Activated naive CD4-positive, alpha-beta T cell treated with anti-CD3 and anti-CD28 coated beads for 36 hours (primary cell): ENCODE results near the gene TMCO2. TPM values are rescaled to one million over a fixed set of nuclear protein-coding genes. Genes with fewer than 3 reads are reported as not detected.

Experiments
- CTCF ChIA-PET: fragments of 350-600 bp; sonication (Branson Sonifier 250); formaldehyde crosslinking; loops from one replicate; lab custom pipeline; 2021; ENCODE audit warnings: antibody characterized with exemption; lab: Charles Lee
- DNase-seq: peaks from one replicate; pipeline ENCODE4 v3.0.0-alpha.2; 2020
- H3K27ac Mint-ChIP-seq: one replicate; pipeline ENCODE4 v1.8.0; 2021; ENCODE audit warnings: mild to moderate bottlenecking, mixed read lengths
- H3K27me3 Mint-ChIP-seq: one replicate; pipeline ENCODE4 v1.8.0; 2021; ENCODE audit warnings: low read depth, mixed read lengths
- H3K36me3 Mint-ChIP-seq: one replicate; pipeline ENCODE4 v1.8.0; 2021; ENCODE audit warnings: low read depth, mixed read lengths
- H3K4me1 Mint-ChIP-seq: one replicate; pipeline ENCODE4 v1.8.0; 2021; ENCODE audit warnings: low read depth, mixed read lengths
- H3K4me3 Mint-ChIP-seq: one replicate; pipeline ENCODE4 v1.8.0; 2021; ENCODE audit warnings: mild to moderate bottlenecking, moderate library complexity, mixed read lengths
- H3K9me3 Mint-ChIP-seq: one replicate; pipeline ENCODE4 v1.8.0; 2021; ENCODE audit warnings: mixed read lengths
- intact Hi-C: fragments of 100-400 bp; cut with micrococcal nuclease; formaldehyde crosslinking; loops from one replicate; pipeline ENCODE4 v1.15.1; 2023
- total RNA-seq, 2 experiments: library from RNA; stranded (reverse); gene quantifications; one replicate each; pipeline ENCODE4 v1.2.3, GENCODE V29; 2021

TMCO2 gene
- total RNA-seq, 2 experiments from 2014 or later: not detected

- DNase-seq: no peak
- H3K9me3 Mint-ChIP-seq: no peaks in the 10 kb centered on the region
- H3K4me3 Mint-ChIP-seq: peak overlapping the region; percentile 99
- peaks cover 41% of the 10 kb centered on the region for H3K4me1 Mint-ChIP-seq
- H3K36me3 Mint-ChIP-seq: peaks cover 29% of the 10 kb centered on the region
- intact Hi-C loops: loop anchor here (1.0 to 2.0 kb wide), 8 partner anchors 17 to 272 kb away; partner anchors contain the start of genes CAP1, RLF and ZNF684
- peak overlapping the region; percentile 100 for H3K27ac Mint-ChIP-seq
- CTCF ChIA-PET: interaction anchor here (0.9 to 3.7 kb wide), 3 partner anchors 47 to 105 kb away, joined by 3 to 15 read pairs (median 3); no protein-coding TSS in a partner anchor
- H3K27me3 Mint-ChIP-seq: no peaks in the 10 kb centered on the region
Measured at GRCh38 chr1:40258445-40258769, 10.7 kb downstream of the TMCO2 start.

- DNase-seq: peak; percentile 46
- H3K27me3 Mint-ChIP-seq: no peaks in the 10 kb centered on the region
Measured at GRCh38 chr1:40264354-40264781, 16.6 kb downstream of the TMCO2 start.

GRCh38 chr1:40265298-40265697 lies 17.6 kb downstream of the TMCO2 start:
- Mint-ChIP-seq H3K36me3 (peaks cover 39% of the 10 kb centered on the region), H3K27me3 (no peaks in the 10 kb centered on the region), H3K27ac (no peak overlapping the region), H3K4me1 (peaks cover 54% of the 10 kb centered on the region), H3K9me3 (no peaks in the 10 kb centered on the region), H3K4me3 (no peak overlapping the region)
- intact Hi-C loops: loop anchor here (2.0 kb wide), 2 partner anchors 50 to 102 kb away; no protein-coding TSS in a partner anchor
- CTCF ChIA-PET: interaction anchor here (1.0 to 1.9 kb wide), 3 partner anchors 73 to 404 kb away, joined by 3 to 8 read pairs (median 7); no protein-coding TSS in a partner anchor
- no peak for DNase-seq

More at GRCh38 chr1:40264354-40264781, 16.6 kb downstream of the TMCO2 start:
- Mint-ChIP-seq H3K27ac (peak overlapping the region; percentile 93), H3K4me3 (no peak overlapping the region), H3K36me3 (peaks cover 36% of the 10 kb centered on the region), H3K4me1 (peaks cover 56% of the 10 kb centered on the region), H3K9me3 (no peaks in the 10 kb centered on the region)
- CTCF ChIA-PET: interaction anchor here (0.8 to 1.7 kb wide), 2 partner anchors 74 to 111 kb away, joined by 3 to 7 read pairs; no protein-coding TSS in a partner anchor
- intact Hi-C loops: loop anchor here (1.0 to 2.0 kb wide), 5 partner anchors 23 to 121 kb away; no protein-coding TSS in a partner anchor

- Mint-ChIP-seq H3K9me3 (no peaks in the 10 kb centered on the region), H3K4me3 (no peak overlapping the region), H3K27ac (no peak overlapping the region), H3K27me3 (no peaks in the 10 kb centered on the region), H3K4me1 (peaks cover 56% of the 10 kb centered on the region), H3K36me3 (peaks cover 41% of the 10 kb centered on the region)
- CTCF ChIA-PET: interaction anchor here (1.0 to 2.7 kb wide), 3 partner anchors 73 to 403 kb away, joined by 3 to 13 read pairs (median 8); no protein-coding TSS in a partner anchor
- intact Hi-C loops: loop anchor here (2.0 kb wide), 2 partner anchors 49 to 103 kb away; no protein-coding TSS in a partner anchor
- DNase-seq: no peak
Measured at GRCh38 chr1:40265919-40266318, 18.2 kb downstream of the TMCO2 start.

- H3K27ac Mint-ChIP-seq: no peak overlapping the region
- intact Hi-C loops: no loop called here
- no peaks in the 10 kb centered on the region for H3K9me3 Mint-ChIP-seq
- no peak for DNase-seq
- H3K27me3 Mint-ChIP-seq: no peaks in the 10 kb centered on the region
- H3K4me1 Mint-ChIP-seq: peaks cover 52% of the 10 kb centered on the region
- CTCF ChIA-PET: interaction anchor here (1.0 to 2.7 kb wide), 3 partner anchors 72 to 123 kb away, joined by 3 to 13 read pairs (median 8); no protein-coding TSS in a partner anchor
- H3K4me3 Mint-ChIP-seq: no peak overlapping the region
- peaks cover 34% of the 10 kb centered on the region for H3K36me3 Mint-ChIP-seq
Measured at GRCh38 chr1:40266786-40267535, 19.2 kb downstream of the TMCO2 start.

GRCh38 chr1:40267767-40268187 lies 20.0 kb downstream of the TMCO2 start:
- Mint-ChIP-seq H3K9me3 (no peaks in the 10 kb centered on the region), H3K4me3 (no peak overlapping the region), H3K4me1 (peaks cover 53% of the 10 kb centered on the region), H3K36me3 (peaks cover 37% of the 10 kb centered on the region), H3K27me3 (no peaks in the 10 kb centered on the region), H3K27ac (no peak overlapping the region)
- intact Hi-C loops: no loop called here
- CTCF ChIA-PET: interaction anchor here (1.0 to 2.7 kb wide), 2 partner anchors 115 to 123 kb away, joined by 3 to 13 read pairs; no protein-coding TSS in a partner anchor
- no peak for DNase-seq

GRCh38 chr1:40268211-40268610 lies 20.5 kb downstream of the TMCO2 start:
- CTCF ChIA-PET: interaction anchor here (0.6 to 2.7 kb wide), 2 partner anchors 37 to 115 kb away, joined by 5 to 13 read pairs; no protein-coding TSS in a partner anchor
- peaks cover 48% of the 10 kb centered on the region for H3K4me1 Mint-ChIP-seq
- H3K36me3 Mint-ChIP-seq: peaks cover 38% of the 10 kb centered on the region
- no peaks in the 10 kb centered on the region for H3K9me3 Mint-ChIP-seq
- H3K27me3 Mint-ChIP-seq: no peaks in the 10 kb centered on the region
- no peak overlapping the region for H3K27ac Mint-ChIP-seq
- H3K4me3 Mint-ChIP-seq: no peak overlapping the region
- intact Hi-C loops: no loop called here
- DNase-seq: no peak

GRCh38 chr1:40270152-40270834 lies 22.6 kb downstream of the TMCO2 start:
- intact Hi-C loops: loop anchor here (1.0 kb wide), 1 partner anchor 29 kb away; no protein-coding TSS in a partner anchor
- peaks cover 38% of the 10 kb centered on the region for H3K36me3 Mint-ChIP-seq
- H3K27ac Mint-ChIP-seq: peak overlapping the region; percentile 86
- peaks cover 31% of the 10 kb centered on the region for H3K4me1 Mint-ChIP-seq
- H3K9me3 Mint-ChIP-seq: no peaks in the 10 kb centered on the region
- H3K4me3 Mint-ChIP-seq: no peak overlapping the region
- DNase-seq: peak; percentile 30
- CTCF ChIA-PET: interaction anchor here (1.5 kb wide), 1 partner anchor 117 kb away, joined by 4 read pairs; no protein-coding TSS in a partner anchor
- H3K27me3 Mint-ChIP-seq: no peaks in the 10 kb centered on the region

GRCh38 chr1:40272653-40273213 lies 25.0 kb downstream of the TMCO2 start:
- CTCF ChIA-PET: interaction anchor here (0.6 to 1.6 kb wide), 4 partner anchors 66 to 418 kb away, joined by 3 to 8 read pairs (median 6); no protein-coding TSS in a partner anchor
- Mint-ChIP-seq H3K4me1 (peaks cover 19% of the 10 kb centered on the region), H3K27ac (no peak overlapping the region), H3K27me3 (no peaks in the 10 kb centered on the region), H3K4me3 (no peak overlapping the region), H3K9me3 (no peaks in the 10 kb centered on the region), H3K36me3 (peaks cover 44% of the 10 kb centered on the region)
- intact Hi-C loops: no loop called here
- no peak for DNase-seq

- Mint-ChIP-seq H3K4me3 (no peak overlapping the region), H3K36me3 (peaks cover 38% of the 10 kb centered on the region), H3K9me3 (no peaks in the 10 kb centered on the region), H3K4me1 (peaks cover 18% of the 10 kb centered on the region), H3K27ac (no peak overlapping the region), H3K27me3 (no peaks in the 10 kb centered on the region)
- intact Hi-C loops: no loop called here
- no peak for DNase-seq
- CTCF ChIA-PET: interaction anchor here (0.6 to 1.6 kb wide), 6 partner anchors 41 to 417 kb away, joined by 3 to 8 read pairs (median 5); no protein-coding TSS in a partner anchor
Measured at GRCh38 chr1:40273547-40274166, 25.9 kb downstream of the TMCO2 start.

- no peak for DNase-seq
- Mint-ChIP-seq H3K9me3 (no peaks in the 10 kb centered on the region), H3K27ac (no peak overlapping the region), H3K4me3 (no peak overlapping the region), H3K4me1 (peaks cover 18% of the 10 kb centered on the region), H3K36me3 (peaks cover 39% of the 10 kb centered on the region), H3K27me3 (no peaks in the 10 kb centered on the region)
- CTCF ChIA-PET: interaction anchor here (0.6 to 1.4 kb wide), 5 partner anchors 41 to 131 kb away, joined by 3 to 6 read pairs (median 5); no protein-coding TSS in a partner anchor
- intact Hi-C loops: no loop called here
Measured at GRCh38 chr1:40274331-40274730, 26.6 kb downstream of the TMCO2 start.
